Right lobe of liver (tissue), 6 donors: ENCODE measurements around the gene TRIM31. TPM values are rescaled to one million over a fixed set of nuclear protein-coding genes. Genes with fewer than 3 reads are reported as not detected.
A peak's percentile ranks its signal among the peaks of the same experiment; 100 is the strongest.
"Not testable (repeated sequence)": the region's sequence is repeated elsewhere in the genome, so short reads cannot be mapped to it uniquely, and the experiment has no call there.

ENCODE experiments used
- ATAC-seq, 4 donors: fragments of 200-7000 bp; cut with Tn5 transposase; one replicate each; pipeline ENCODE4 v1.9.1; 2020; ENCODE audit warnings: mild to moderate bottlenecking in 4 of 4, moderate library complexity in 4 of 4
- DNase-seq, 3 donors: peaks; one replicate each; pipeline ENCODE4 v3.0.0-alpha.2; 2020
- H3K27ac ChIP-seq, 3 donors: fragments of 200-600 bp; one replicate each; pipeline ENCODE4 v1.8.0; 2022
- H3K27me3 ChIP-seq, 2 donors: fragments of 200-600 bp; one replicate each; pipeline ENCODE4 v1.8.0; 2022
- H3K36me3 ChIP-seq, 4 donors: fragments of 200-600 bp; sonication (generic) in 1 of 4; one replicate each; pipeline versions ENCODE4 v1.5.1 to v1.8.0; 2017 to 2022; ENCODE audit warnings: control low read depth in 1 of 4
- H3K4me1 ChIP-seq, 4 donors: fragments of 200-600 bp; sonication (generic) in 1 of 4; one replicate each; pipeline versions ENCODE4 v1.5.1 to v1.8.0; 2017 to 2022; ENCODE audit warnings: control low read depth in 1 of 4
- H3K4me3 ChIP-seq, 3 donors: fragments of 200-600 bp; one replicate each; pipeline ENCODE4 v1.8.0; 2022
- H3K9me3 ChIP-seq, 4 donors: fragments of 200-600 bp; sonication (generic) in 1 of 4; one replicate each; pipeline versions ENCODE4 v1.5.1 to v1.8.0; 2017 to 2022; ENCODE audit warnings: control low read depth in 1 of 4
- POLR2A ChIP-seq: fragments of 450-650 bp; IDR thresholded peaks from one replicate; pipeline ENCODE4 v1.6.1; 2017; ENCODE audit warnings: antibody characterized with exemption, mild to moderate bottlenecking
- whole genome bisulfite sequencing: methylation state at CpG from one replicate; pipeline ENCODE4 v1.1.6; 2018; ENCODE audit warnings: low coverage, low lambda C conversion rate; ENCODE audit not compliant: insufficient coverage; ENCODE audit errors: missing lambda C conversion rate; 5-methylcytosine and 5-hydroxymethylcytosine counted together
- intact Hi-C, 2 donors: fragments of 100-400 bp; cut with DNase I; formaldehyde crosslinking; loops; one replicate each; pipeline versions ENCODE4 v1.11.2 to v1.14.1; 2022
- total RNA-seq, 6 experiments: library from RNA; depleted of rRNA in 2 of 6; stranded (reverse); fragments of >200 nt in 2 of 6; fragmentation: NEBNext Ultra II Directional in 3 of 6; extraction: Animal tissue kit (Norgen Biotek cat#: 25700) in 3 of 6; gene quantifications; one replicate each; pipeline versions ENCODE4 v1.1.0 to v1.2.4, GENCODE V29; 2016 to 2023
- TF ChIP-seq, protein P1 (sequence below), 4 donors: fragments of 200-600 bp in 3 of 4; fragments of 450-650 bp in 1 of 4; IDR thresholded peaks; one replicate each; pipeline versions ENCODE4 v1.5.1 to v1.8.0; 2016 to 2022; ENCODE audit warnings: antibody characterized with exemption in 4 of 4, mild to moderate bottlenecking in 2 of 4
- donor health status: DM: no; HTN: yes; CAD: no.
- donor health status: DM: no; HTN: no; CAD: no.
- donor health status: DM: no; HTN: no; CAD: no.
- donor health status: DM: no; HTN: yes; CAD: no.
- donor health status: DM: no; HTN: yes; CAD: no.

TRIM31 gene
- total RNA-seq, 6 experiments from 2014 or later = 0.32 to 5.1 (median 0.60) TPM

DNA sequence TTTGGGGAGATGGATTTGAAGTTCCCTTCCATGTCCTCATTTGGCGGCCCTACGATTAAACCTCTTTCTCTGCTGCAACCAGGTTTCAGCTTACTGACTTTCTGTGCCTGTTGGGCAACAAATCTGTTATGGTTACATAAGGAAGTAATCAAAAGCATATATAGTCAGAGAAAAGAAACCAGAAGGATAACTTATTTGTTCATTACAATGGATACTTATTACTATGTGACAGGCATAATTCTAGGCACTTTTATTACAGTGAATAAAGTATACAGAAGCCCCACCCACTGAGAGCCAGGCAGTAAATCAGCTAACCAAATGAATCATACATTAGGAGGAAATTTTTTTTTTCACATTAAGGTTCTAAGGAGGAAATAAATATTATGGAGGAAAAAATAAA, 9.6 kb upstream of the TRIM31 start:
- Histone ChIP-seq H3K27ac (no peak overlapping the region), H3K4me3 (no peak overlapping the region), H3K9me3 (no peaks in the 10 kb centered on the region), H3K4me1 (peaks cover 0 to under 1% (median 0%) of the 10 kb centered on the region in 4 donors), H3K27me3 (no peaks in the 10 kb centered on the region), H3K36me3 (no peaks in the 10 kb centered on the region)
- TF ChIP-seq POLR2A = no peak
- TF ChIP-seq, protein P1, sequence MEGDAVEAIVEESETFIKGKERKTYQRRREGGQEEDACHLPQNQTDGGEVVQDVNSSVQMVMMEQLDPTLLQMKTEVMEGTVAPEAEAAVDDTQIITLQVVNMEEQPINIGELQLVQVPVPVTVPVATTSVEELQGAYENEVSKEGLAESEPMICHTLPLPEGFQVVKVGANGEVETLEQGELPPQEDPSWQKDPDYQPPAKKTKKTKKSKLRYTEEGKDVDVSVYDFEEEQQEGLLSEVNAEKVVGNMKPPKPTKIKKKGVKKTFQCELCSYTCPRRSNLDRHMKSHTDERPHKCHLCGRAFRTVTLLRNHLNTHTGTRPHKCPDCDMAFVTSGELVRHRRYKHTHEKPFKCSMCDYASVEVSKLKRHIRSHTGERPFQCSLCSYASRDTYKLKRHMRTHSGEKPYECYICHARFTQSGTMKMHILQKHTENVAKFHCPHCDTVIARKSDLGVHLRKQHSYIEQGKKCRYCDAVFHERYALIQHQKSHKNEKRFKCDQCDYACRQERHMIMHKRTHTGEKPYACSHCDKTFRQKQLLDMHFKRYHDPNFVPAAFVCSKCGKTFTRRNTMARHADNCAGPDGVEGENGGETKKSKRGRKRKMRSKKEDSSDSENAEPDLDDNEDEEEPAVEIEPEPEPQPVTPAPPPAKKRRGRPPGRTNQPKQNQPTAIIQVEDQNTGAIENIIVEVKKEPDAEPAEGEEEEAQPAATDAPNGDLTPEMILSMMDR (IDR thresholded peaks at IDR 0.05) = no peak
- 52% methylated on average over 2 of the region's 2 CpGs for WGBS
- no peak for ATAC-seq
- intact Hi-C loops = no loop called here
- no peak for DNase-seq

DNA sequence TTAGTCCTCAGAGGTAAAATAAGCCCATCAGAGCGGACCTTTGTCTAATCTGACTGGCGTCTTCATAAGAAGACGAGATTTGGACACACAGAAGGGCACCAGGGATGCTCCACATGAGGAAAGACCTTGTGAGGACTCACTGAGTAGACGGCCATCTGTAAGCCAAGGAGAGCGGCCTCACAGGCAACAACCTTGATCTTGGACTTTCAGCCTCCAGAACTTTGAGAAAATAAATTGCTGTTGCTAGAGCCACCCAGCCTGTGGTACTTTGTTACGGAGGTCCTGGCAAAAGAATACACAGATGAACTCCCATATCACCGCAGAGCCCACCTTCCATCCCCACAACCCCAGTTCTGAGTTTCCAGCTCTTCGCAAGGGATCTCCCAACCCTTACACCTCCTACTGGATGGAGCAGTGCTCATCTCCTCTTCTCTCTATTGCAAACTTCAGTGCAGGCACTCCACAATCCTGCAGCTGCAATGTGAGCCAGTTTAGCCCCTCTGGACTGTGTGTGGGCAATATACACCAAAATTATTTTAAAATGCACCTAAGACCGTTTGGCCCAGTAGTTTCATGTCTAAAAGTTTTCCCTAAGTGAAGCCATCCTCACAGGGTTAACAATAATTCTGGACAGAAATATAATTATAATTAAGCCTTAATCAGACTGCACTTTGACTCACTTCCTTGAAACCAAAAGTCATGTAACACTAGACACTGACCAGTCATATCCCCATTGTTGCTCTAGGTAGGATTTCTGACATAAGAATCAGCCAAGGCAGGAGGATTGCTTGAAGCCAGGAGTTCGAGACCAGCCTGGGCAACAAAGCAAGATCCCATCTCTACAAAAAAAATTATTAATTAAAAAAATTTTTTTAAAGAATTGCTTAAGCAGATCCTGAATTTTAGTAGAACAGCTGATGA, 8.8 kb upstream of the TRIM31 start:
- TF ChIP-seq, protein P1 (IDR thresholded peaks at IDR 0.05) = no peak
- TF ChIP-seq POLR2A = no peak
- Histone ChIP-seq H3K9me3 (no peaks in the 10 kb centered on the region), H3K4me3 (no peak overlapping the region), H3K36me3 (no peaks in the 10 kb centered on the region), H3K27me3 (no peaks in the 10 kb centered on the region), H3K27ac (no peak overlapping the region), H3K4me1 (no peaks in the 10 kb centered on the region)
- no peak for ATAC-seq
- WGBS = 43% methylated on average over 3 of the region's 10 CpGs
- no peak for DNase-seq
- intact Hi-C loops = no loop called here

DNA sequence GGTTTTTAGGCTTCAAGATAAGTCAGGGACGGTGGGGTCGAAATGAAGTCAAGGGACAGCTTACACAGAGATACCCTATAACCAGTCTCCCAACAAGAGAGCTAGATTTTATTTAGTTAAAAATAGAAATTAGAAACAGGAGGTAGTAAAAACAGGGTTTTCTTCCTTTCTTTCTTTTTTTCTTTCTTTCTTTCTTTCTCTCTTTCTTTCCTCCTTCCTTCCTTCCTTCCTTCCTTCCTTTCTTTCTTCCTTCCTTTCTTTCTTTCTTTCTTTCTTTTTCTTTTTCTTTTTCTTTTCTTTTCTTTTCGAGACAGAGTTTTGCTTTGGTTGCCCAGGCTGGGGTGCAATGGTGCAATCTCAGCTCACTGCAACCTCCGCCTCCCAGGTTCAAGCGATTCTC, 5.8 kb upstream of the TRIM31 start:
- H3K27me3 ChIP-seq, ATAC-seq, intact Hi-C loops, H3K27ac ChIP-seq, DNase-seq, H3K4me1 ChIP-seq, H3K36me3 ChIP-seq, H3K9me3 ChIP-seq, H3K4me3 ChIP-seq: not testable (repeated sequence)
- WGBS = 72% methylated on average over 5 of the region's 5 CpGs

DNA sequence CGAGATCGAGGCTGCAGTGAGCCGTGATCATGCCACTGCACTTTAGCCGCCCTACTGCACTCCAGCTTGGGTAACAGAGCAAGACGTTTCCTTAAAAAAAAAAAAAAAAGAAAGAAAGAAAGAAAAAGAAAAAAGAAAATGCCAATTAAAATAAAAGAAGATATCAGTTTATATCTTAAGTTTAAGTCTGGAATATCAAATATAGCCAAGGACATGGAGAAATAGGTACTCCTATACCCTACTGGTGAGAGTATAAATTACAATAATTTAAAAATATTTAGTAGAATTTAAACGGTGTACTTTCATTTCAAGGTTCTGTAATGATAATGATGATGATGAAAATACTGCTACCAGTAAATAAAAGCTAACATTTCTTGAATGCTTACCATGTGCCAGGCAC, 3.8 kb upstream of the TRIM31 start:
- H3K27ac ChIP-seq = no peak overlapping the region
- intact Hi-C loops = no loop called here
- H3K36me3 ChIP-seq = no peaks in the 10 kb centered on the region
- H3K4me1 ChIP-seq = peaks cover 0 to 10% (median 0%) of the 10 kb centered on the region in 4 donors
- ATAC-seq = no peak
- no peaks in the 10 kb centered on the region for H3K9me3 ChIP-seq
- TF ChIP-seq POLR2A = no peak
- TF ChIP-seq, protein P1 (IDR thresholded peaks at IDR 0.05) = peak in 1 of 4 donors; percentile 14
- no peak overlapping the region for H3K4me3 ChIP-seq
- WGBS = 65% methylated on average over 6 of the region's 6 CpGs
- DNase-seq = no peak
- H3K27me3 ChIP-seq = no peaks in the 10 kb centered on the region

DNA sequence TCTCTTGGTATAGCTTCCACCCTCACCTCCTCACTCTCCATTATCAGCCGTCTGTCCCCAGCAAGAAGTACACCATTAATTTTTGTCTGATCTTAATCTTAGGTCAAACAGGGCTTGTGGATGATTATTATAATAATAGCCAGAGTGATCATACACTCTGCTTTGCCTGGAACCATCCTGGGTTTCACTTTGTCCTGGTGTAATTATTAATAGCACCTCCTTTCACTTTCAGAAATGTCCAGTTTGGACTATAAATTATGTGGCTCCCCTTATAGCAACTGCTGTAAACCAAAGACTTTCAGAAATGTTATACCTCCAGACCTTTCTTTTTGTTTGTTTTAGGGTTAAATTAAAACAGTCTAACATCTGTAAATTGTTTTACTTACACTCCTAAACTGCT, 951 bp upstream of the TRIM31 start:
- H3K27me3 ChIP-seq = no peaks in the 10 kb centered on the region
- no peak overlapping the region for H3K4me3 ChIP-seq
- H3K27ac ChIP-seq = no peak overlapping the region
- ATAC-seq = peak in 2 of 4 donors; percentile 35 to 66
- DNase-seq = no peak
- intact Hi-C loops = no loop called here
- WGBS = 18% methylated on average over 1 of the region's 1 CpG
- TF ChIP-seq POLR2A = no peak
- TF ChIP-seq, protein P1 (IDR thresholded peaks at IDR 0.05) = no peak
- H3K4me1 ChIP-seq = peaks cover 0 to 10% (median 0%) of the 10 kb centered on the region in 4 donors
- H3K36me3 ChIP-seq = no peaks in the 10 kb centered on the region
- H3K9me3 ChIP-seq = no peaks in the 10 kb centered on the region
